T-helper 1 cell (primary cell): ENCODE data around the gene GNPTG.

Source experiments
- DNase-seq, 5 donors: peaks; one replicate each; pipeline ENCODE4 v3.0.0-alpha.2; 2012 to 2020

GNPTG gene

GRCh38 chr16:1347962-1348361 lies 3.8 kb upstream of the GNPTG start:
- peak in 1 of 5 donors; percentile 1 for DNase-seq

GRCh38 chr16:1348441-1348840 lies 3.3 kb upstream of the GNPTG start:
- peak in 1 of 5 donors; percentile 4 for DNase-seq

- no peak for DNase-seq
Observed at GRCh38 chr16:1348926-1349325, 2.8 kb upstream of the GNPTG start.

- peak in 1 of 5 donors; percentile 1 for DNase-seq
Observed at GRCh38 chr16:1349351-1349750, 2.4 kb upstream of the GNPTG start.

GRCh38 chr16:1349951-1350350 lies 1.8 kb upstream of the GNPTG start:
- DNase-seq: peak in 1 of 5 donors; percentile 1

GRCh38 chr16:1350691-1351090 lies 1.0 kb upstream of the GNPTG start:
- peak in 1 of 5 donors; percentile 2 for DNase-seq

GRCh38 chr16:1351215-1351581 lies 533 bp upstream of the GNPTG start:
- no peak for DNase-seq

GRCh38 chr16:1354815-1355540 lies 3.2 kb downstream of the GNPTG start:
- DNase-seq: no peak

GRCh38 chr16:1355591-1355990 lies 3.9 kb downstream of the GNPTG start:
- DNase-seq: no peak

- DNase-seq: no peak
Observed at GRCh38 chr16:1356061-1356900, 4.5 kb downstream of the GNPTG start.

- no peak for DNase-seq
Observed at GRCh38 chr16:1357906-1358566, 6.3 kb downstream of the GNPTG start.

GRCh38 chr16:1361685-1362360 lies 10.1 kb downstream of the GNPTG start:
- DNase-seq: no peak

- DNase-seq: no peak
Observed at GRCh38 chr16:1362807-1363206, 11.1 kb downstream of the GNPTG start.

- peak; percentile 43 to 64 (median 54) for DNase-seq
Observed at GRCh38 chr16:1363501-1364041, 11.8 kb downstream of the GNPTG start.

- DNase-seq: no peak
Observed at GRCh38 chr16:1364510-1364909, 12.8 kb downstream of the GNPTG start.

GRCh38 chr16:1366060-1366711 lies 14.5 kb downstream of the GNPTG start:
- no peak for DNase-seq

- no peak for DNase-seq
Observed at GRCh38 chr16:1366712-1367299, 15.1 kb downstream of the GNPTG start.

GRCh38 chr16:1367486-1368174 lies 15.9 kb downstream of the GNPTG start:
- DNase-seq: no peak

GRCh38 chr16:1371054-1371978 lies 19.6 kb downstream of the GNPTG start:
- DNase-seq: no peak
